SK-N-DZ (cell line): ENCODE measurements around the gene KRT33B.
"Not testable (repeated sequence)": the region's sequence is repeated elsewhere in the genome, so short reads cannot be mapped to it uniquely, and the experiment has no call there.

Experiments used
- DNase-seq: peaks from one replicate; pipeline ENCODE4 v3.0.0-alpha.2; 2015; ENCODE audit warnings: low spot score

Gene KRT33B

GRCh38 chr17:41347869-41348760, 21.5 kb downstream of the KRT33B start:
- DNase-seq = no peak

DNA sequence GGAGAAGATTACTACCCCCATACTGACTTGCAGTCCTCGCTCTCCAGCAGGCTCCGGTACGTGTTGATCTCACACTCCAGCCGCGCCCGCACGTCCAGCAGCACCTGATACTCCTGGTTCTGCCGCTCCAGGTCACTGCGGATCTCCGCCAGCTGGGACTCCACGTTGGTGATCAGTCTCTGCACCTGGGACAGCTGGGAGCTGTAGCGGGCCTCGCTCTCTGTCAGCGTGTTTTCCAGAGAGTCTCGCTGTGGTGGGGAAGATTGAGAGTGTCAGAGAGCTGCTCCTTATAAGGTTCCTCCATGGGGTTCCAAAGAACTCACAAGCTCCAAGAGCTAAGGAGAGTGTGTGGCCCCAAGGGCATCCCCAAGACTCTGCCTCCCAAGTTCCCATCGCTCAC, 23.2 kb downstream of the KRT33B start:
- not testable (repeated sequence) for DNase-seq

DNA sequence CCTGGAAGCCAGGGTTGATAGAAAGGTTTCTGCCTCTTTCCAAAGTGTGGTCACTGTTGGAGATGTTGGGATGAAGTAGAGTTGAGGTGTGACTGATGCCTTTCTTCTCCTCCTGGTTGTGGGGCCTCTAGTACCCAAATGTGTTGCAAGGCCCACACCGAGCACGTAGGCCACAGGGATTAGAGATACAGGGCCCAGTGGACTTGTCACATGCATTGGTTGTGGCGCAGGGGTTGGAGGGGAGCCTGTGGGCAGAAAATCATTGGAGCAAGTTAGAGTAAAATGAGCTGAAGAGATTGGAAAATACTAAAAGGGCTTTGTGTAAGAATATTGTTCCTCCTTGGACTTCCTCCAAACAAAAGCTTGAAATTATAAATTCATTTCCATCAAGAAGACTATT, 23.6 kb downstream of the KRT33B start:
- no peak for DNase-seq

DNA sequence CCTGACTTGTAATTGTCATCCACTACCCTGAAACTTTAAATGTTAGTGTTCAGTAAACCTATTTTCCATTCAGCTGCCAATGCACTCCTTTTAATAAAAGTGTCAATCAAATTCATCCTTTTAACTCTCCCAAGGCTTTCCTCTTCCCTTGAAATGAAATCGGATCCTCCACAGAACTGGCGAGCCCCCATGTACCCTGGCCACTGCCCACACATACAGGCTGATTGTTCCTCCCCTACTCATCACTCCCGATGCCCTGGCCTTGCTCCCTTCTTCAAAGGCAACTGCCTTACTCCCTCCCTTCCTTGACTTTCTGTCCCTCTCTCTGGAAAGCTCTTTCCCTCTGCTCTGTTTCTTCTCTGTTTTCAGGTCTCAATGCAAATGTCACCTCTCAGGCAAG, 26.6 kb downstream of the KRT33B start:
- no peak for DNase-seq

DNA sequence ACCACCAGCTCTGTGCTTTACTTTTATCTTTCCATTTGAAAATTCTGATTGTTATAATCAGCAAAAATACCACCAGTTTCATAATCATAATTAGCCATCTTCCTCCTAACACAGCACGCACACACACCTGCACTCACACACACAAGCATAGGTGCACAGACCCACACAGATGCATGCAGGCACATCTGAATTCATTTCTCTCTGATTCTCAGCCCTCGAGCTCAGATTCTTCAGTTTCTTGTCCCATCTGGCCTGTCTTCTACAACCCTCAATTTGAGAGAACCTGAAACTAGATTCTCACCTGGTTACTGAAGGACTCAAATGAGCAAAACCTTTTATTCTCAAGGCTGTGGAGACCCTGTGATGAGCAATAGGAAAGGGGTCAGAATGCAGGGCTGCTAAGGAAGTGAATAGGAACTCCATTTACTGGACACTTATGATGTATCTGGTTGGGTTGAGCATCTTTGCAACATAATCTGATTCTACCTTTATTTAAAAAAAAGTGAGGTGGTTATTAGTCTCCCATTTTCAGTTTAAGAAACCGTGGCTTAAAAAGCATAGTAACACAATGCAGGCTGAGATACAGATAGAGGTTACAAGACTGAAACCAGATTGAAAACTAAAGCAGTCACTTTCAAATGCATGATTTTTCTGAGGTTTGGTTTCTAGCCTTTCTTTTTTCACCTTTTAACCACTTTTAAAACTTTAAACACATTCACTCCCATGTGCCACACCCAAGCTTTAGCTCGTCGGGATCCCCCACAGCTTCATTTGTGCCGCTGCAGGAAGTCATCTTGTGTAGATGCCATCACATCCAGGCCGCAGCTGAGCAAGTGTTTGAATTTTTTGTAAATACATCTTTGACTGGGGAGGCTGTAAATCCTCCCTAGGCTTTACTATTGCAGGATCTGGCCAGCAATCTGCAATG, 28.4 kb downstream of the KRT33B start:
- no peak for DNase-seq

GRCh38 chr17:41340494-41340893, 29.1 kb downstream of the KRT33B start:
- no peak for DNase-seq

DNA sequence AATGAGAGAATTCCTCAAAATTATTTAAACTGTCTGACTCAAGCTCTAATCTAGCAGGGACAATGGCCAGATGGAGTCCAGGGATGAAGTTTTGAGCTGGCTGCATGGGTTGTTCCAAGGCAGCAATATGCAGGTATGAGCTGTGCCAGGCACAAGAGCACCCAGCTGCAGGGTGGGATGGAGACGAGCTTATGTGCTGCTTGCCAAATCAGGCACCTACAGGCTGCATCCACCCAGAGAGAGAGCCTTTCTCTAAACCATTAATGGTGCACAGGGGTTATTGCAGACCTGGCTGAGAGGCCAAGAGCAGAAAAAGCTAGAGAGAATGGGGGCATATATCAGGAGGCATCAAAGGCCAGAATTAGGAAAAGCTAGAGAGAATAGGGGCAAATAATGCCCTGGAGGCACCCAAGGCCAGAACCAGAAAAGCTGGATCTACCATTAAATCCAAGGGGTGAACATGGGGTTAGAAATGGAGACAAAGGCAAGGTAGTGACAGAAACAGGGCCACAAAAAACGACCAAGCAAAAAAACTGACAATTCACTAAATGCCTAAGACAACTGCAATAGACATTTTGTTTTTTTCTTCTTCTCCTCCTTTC, 29.9 kb downstream of the KRT33B start:
- no peak for DNase-seq

DNA sequence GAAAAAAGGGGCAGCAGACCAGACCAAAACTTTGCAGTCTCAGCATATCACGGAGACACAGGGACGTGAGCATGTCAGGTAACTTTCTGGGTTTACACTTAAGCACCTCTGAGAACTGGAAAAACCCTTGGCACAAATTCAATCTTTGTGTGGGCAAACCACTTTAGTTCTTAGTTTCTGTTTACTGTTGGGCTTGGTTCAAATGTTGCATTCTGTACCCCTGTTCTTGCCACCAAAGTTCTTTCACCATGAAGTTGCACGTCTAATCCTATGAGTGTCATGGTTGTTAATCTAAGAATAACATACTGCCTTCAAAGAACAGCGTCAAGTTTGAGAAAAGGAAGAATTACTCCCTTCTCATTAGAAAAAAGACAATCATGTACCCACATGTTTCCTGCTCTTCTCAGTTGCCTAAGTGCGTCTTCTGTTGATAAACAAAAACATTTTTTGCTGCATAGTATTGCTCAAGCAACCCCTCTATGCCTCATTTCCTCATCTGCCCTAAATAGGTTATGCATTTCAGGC, 30.6 kb downstream of the KRT33B start:
- DNase-seq = no peak

- no peak for DNase-seq
Observed at GRCh38 chr17:41335747-41336146, 33.9 kb downstream of the KRT33B start.

DNA sequence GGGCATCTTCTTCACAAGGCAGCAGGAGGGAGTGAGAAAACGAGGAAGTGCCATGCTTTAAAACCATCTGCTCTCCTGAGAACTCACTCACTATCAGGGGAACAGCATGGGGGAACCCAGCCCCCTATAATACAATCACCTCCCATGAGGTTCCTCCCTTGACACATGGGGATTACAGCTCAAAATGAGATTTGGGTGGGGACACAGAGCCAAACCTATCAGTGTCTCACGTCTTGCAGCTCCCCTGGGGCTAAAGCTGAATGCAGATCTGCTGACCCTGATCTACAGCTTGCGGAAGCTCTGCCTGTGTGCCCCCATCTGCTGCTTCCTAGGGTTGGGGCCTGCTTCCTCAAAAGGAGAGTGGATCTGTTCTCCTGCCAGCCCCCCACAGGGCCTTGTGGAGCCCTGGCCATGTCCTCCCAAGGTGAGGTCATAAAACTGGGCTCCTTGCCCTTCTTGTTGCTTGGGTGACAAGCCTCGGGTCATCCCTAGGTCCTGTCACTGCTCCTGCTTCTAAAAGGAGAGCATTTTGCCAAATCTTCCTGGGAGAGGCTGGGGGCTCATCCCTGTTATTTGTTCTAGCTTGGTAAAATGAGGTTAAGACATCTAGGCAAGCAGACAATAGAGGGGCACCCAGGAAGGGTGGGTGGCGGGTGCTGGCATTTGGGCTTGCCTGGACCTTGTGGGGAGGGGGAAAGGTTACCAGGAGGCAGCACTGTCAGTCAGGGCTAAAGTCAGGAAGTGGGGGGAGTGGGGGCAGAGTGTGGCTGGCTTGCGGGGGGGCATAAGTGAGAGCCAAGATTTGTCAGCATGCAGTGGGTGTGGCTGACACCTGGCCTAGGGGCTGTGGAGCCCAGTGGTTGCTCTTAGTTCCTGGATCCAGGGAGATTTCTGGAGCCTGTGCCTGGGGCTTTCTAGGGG, 35.0 kb downstream of the KRT33B start:
- no peak for DNase-seq

DNA sequence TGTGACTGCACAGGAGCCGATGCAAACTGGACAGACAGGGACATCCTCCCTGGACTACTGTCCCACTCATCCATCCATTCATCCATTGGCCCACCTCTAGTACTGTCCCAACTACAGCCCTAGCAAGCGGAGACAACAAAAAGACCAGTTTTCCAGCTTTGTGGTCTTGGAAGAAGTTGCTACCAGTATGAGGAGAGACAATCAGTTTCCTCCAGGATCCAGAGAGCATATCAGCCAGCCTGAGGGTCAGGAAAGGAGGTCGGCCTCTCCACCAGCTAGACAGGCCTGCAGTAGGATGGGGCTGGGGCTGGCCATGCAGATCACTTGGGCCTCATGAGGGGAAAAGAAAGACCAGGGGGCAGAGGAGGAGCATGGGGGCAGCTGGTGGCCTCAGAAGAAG, 35.8 kb downstream of the KRT33B start:
- DNase-seq = no peak

DNA sequence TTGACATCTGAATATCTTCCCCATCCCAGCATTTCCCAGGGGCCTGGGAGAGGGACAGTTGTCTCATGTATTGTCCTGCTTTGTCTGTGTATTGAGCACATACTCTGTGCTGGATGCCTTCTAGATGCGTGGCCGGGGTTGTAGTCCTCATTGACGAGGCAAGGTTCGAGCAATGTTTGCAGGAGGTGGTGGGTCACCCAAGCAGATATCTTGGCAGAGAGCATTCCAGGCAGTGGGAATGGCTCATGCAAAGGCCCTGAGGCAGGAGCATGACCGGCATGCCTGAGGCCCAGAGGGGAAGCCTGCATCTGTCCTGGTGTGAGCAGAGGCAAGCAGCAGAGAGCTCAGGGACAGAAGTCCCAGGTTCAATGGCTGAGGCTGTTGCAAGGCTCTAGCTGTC, 36.5 kb downstream of the KRT33B start:
- no peak for DNase-seq

- DNase-seq = no peak
Observed at GRCh38 chr17:41332239-41332638, 37.4 kb downstream of the KRT33B start.

GRCh38 chr17:41331606-41332005, 38.0 kb downstream of the KRT33B start:
- DNase-seq = no peak

GRCh38 chr17:41329279-41329948, 40.2 kb downstream of the KRT33B start:
- peak; percentile 12 for DNase-seq

- no peak for DNase-seq
Observed at GRCh38 chr17:41328207-41328606, 41.4 kb downstream of the KRT33B start.

GRCh38 chr17:41327411-41328120, 42.0 kb downstream of the KRT33B start:
- no peak for DNase-seq

- DNase-seq = no peak
Observed at GRCh38 chr17:41326173-41327145, 43.2 kb downstream of the KRT33B start.
